NOMO-1 treated with DMSO at 0.1 percent for 48 hours (cell line): ENCODE results near the gene WDR13.
"Not testable (repeated sequence)": the region's sequence is repeated elsewhere in the genome, so short reads cannot be mapped to it uniquely, and the experiment has no call there.

Source experiments
- DNase-seq: peaks from one replicate; lab custom pipeline; 2025; ENCODE audit not compliant: unreplicated experiment; lab: John Stamatoyannopoulos, UW

Gene WDR13

DNA sequence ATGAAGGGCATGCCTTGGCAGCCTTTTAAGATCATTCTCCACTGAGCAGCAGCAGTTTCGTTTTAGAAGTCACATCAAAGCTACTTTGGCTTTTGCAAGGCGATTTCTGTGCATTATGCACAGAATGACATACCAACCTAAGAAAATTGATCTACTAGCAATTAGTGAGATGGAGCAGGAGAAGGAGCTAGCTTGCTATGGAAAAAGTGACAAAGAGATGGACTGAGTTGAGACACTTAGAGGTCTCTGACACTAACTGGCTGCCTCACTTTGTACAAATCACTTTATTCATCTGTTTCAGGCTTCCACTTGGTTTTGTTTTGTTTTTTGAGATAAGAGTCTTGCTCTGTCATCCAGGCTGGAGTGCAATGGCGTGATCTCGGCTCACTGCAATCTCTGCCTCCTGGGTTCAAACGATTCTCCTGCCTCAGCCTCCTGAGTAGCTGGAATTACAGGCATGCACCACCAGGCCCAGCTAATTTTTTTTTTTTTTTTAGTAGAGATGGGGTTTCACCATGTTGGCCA, 54.8 kb downstream of the WDR13 start:
- DNase-seq = not testable (repeated sequence)

DNA sequence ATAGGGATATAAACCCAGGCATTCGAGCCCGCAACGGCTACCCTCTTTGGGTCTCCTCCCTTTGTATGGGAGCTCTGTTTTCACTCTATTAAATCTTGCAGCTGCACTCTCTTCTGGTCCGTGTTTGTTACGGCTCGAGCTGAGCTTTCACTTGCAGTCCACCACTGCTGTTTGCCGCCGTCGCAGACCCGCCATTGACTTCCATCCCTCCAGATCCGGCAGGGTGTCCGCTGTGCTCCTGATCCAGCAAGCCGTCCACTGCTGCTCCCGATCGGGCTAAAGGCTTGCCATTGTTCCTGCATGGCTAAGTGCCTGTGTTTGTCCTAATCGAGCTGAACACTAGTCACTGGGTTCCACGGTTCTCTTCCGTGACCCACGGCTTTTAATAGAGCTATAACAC, 57.5 kb downstream of the WDR13 start:
- not testable (repeated sequence) for DNase-seq
